Fibroblast of upper back skin (primary cell): ENCODE results near the gene C16orf90.

Source experiments
- DNase-seq: peaks from one replicate; pipeline ENCODE4 v3.0.0-alpha.2; 2013

Gene C16orf90, protein sequence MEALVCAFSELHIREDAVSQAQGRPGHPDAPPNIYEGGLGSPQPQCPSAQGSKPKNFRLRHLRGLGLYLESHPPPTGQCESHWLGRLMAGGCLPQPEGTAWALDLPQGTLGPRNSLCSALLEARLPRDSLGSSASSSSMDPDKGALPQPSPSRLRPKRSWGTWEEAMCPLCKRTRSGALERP

GRCh38 chr16:3495176-3495575 lies at the start of gene C16orf90:
Gene C16orf90 (minus strand): TSS chr16:3495489. CDS start chr16:3495421, 68 bp downstream.
- no peak for DNase-seq

DNA sequence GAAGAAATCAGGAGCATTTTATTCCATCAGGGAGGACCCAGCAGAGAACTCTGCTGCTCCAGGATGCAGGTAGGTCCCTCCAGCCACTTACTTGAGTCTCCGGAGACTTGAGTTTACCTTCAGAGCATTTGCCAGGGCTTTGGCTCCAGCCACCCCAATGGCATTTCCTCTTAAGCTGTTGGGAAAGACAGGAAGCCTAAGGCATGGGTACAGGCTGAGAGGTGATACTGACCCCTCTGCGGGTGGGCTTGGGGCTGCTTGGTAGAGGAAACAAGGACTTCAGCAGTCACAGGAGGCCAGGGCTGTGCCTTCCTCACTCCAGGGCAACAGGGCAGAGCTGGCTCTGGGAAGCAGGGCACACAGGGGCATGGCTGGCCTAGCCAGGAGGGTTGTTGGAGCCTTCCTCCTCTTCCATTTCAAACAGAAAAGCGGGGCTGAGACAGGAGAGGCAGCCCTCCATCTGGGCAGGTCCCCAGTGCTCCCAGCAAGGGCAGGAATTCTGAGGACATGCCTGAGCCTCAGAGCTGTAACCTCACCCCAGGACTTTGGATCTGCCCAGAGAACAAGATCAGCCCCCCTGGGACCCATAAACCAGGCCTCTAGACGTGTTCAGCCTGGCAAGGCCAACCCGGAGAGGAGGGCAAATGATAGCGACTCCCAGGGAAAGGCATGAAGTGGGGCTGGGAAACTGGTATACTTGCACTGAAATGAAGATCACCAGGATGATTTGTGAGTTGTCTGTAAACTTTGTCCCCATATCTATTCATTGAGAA lies 47.5 kb upstream of the C16orf90 start:
- DNase-seq = no peak

DNA sequence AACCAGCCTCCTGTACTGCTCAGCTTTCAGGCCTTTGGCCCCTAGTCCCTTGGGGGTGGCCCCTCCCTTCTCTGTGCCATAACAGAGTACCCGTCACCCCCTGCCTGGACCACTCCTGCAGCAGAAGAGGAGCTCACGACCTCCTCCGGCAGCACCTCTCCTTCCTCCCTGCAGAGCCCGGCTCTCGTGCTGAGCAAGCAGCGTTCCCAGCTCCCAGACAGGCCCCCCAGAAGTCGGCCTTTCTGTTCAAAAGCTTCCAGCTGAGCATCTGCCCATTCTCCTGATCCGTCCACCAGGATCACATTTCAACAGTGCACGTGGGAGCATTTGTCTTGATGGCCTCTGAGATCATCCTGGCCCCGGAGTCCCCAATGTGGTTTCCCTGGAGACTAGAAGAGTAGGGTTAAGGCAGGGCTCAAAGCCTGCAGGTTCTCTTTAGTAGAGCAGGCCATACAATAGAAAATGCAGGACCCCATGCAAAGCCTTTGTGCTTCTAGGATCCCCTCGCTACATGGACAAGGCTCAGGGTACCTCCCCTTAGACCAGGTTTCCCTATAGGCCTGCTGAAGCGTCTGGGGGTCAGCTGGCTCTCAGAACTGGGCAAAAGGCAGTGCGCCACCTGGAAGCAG lies 46.4 kb upstream of the C16orf90 start:
- DNase-seq = no peak

DNA sequence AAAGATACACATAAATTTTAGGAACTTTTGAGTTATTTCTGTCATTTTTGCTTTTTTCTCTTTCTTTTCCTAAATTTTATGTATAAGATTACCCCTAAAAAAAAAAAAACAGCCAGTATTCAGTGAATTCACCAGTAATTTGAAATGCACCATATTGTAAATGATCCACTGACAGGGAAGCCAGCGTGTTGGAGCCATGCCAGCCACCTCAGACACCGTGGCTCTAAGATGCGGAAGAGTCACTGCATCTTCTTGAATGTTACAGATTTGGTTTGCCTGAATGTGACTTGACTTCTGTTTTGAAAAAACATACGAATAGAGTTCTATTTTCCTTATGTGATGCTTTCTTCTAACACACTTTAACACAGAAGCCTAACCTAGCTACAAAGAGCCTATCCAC lies 42.9 kb upstream of the C16orf90 start:
- DNase-seq = no peak

- no peak for DNase-seq
Measured at GRCh38 chr16:3536851-3537250, 41.6 kb upstream of the C16orf90 start.

- peak; percentile 81 for DNase-seq
Measured at GRCh38 chr16:3536271-3536731, 41.0 kb upstream of the C16orf90 start.

DNA sequence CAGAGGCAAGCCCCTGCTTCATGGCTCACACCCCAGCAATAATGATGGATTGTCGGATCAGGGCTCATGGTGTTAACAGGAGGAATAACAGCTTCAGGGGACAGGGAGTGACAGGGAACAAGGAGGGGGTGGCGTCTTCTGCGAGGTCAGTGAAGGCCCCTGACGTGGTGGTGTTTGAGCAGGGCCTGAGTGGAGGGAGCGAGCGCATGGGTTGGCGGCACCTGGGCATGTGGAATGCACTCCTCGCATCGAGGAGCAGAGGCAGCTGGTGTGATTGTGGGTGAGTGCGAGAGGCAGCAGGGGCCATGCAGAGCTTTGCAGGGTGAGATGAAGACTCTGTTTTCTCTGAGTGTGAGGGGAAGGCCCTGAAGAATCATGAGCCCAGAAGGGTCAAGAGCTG lies 38.8 kb upstream of the C16orf90 start:
- DNase-seq = no peak

DNA sequence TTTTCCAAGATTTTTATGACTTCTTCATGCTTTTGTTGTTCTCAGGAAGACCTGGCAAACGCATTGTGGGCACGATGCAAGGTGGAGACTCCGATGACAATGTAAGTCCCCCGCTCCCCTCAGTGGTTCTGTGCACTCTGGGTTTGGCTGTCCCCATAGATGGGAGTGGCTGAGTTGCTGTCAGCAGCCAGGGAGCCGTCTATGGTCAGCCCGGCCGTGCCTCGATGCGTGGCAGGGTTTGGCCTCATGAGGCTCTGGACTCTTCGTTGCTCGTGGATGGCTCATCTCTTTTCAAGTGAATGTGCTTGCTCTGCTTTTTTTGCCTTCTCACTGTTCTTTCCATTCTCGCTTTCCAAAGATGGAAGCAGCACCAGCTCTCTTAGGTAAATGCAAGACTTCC lies 37.5 kb upstream of the C16orf90 start:
- DNase-seq = no peak

- DNase-seq = no peak
Measured at GRCh38 chr16:3530371-3530914, 35.2 kb upstream of the C16orf90 start.

DNA sequence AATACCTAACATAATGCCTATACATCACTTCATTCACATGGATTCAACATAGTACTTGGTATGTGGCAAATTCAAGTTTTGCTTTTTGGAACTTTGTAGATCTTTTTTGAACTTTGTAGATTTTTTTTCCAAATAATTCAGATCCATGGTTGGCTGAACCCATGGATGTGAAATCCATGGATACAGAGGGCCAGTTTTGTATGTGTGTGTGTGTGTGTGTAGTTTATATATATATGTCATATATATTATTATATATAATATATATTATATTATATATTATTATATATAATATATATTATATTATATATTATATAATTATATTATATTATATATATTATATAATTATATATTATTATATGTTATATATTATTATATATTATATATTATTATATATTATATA lies 33.9 kb upstream of the C16orf90 start:
- DNase-seq = no peak

DNA sequence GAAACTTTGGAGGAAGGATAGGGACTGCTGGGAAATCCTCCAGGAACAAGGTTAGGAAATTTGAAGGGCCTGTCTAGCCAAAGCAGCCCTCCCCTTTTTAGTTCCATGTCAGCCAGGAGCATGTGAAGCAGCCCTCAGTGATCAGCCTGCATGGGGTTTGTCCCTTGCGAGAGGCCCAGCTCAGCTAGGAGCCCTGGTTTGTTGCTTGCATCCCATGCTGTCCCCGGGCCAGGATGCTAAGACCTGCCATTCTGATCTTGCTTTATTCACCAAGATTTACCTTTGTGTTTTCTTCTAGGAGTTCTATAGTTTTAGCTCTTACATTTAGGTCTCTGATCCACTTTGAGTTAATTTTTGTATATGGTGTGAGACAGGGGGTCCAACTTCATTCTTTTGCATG lies 33.1 kb upstream of the C16orf90 start:
- DNase-seq = no peak

- peak; percentile 40 for DNase-seq
Measured at GRCh38 chr16:3527216-3527829, 32.0 kb upstream of the C16orf90 start.

- DNase-seq = no peak
Measured at GRCh38 chr16:3525951-3526350, 30.7 kb upstream of the C16orf90 start.

GRCh38 chr16:3523281-3523680 lies 28.0 kb upstream of the C16orf90 start:
- DNase-seq = no peak

GRCh38 chr16:3520841-3521240 lies 25.6 kb upstream of the C16orf90 start:
- no peak for DNase-seq

- DNase-seq = peak; percentile 94
Measured at GRCh38 chr16:3520413-3520812, 25.1 kb upstream of the C16orf90 start.

DNA sequence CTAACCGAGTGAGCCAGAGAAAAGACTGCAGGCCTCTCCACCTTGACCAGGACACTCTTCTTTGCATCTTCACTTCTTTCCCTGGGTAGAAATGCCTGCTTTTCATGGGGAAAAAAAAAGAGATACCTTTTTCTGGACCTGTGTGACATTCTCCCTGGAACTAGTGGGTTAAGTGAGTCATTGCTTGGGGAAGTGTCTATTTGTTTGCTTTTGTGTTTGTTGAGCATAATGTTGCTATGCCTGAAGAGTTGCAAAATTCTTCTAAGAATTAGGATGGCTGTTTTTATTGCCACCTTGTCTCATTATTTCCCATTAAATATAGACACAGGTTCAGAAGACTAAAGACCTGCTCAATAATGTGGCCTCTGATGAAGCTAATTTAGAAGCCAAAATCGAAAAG lies 24.3 kb upstream of the C16orf90 start:
- no peak for DNase-seq

GRCh38 chr16:3518986-3519348 lies 23.7 kb upstream of the C16orf90 start:
- no peak for DNase-seq

- no peak for DNase-seq
Measured at GRCh38 chr16:3518292-3518985, 23.1 kb upstream of the C16orf90 start.

DNA sequence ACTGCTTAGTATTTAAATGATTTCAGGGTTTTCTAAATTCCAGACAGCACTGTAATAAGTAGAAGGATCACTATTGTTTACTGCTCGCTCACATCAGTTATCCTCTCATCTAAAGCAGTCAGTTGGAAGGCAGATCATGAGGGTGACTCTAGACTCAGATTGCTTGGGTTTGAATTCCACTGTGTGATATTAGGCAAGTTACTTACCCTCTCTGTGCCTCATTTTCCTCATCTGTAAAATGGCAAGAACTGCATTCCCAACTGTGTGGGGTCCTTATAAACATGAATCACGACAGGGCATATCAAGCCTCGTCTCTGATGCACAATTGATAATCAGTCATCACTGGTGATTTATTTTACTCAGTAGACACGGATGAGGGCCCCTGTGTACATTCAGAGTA lies 20.6 kb upstream of the C16orf90 start:
- DNase-seq = no peak

DNA sequence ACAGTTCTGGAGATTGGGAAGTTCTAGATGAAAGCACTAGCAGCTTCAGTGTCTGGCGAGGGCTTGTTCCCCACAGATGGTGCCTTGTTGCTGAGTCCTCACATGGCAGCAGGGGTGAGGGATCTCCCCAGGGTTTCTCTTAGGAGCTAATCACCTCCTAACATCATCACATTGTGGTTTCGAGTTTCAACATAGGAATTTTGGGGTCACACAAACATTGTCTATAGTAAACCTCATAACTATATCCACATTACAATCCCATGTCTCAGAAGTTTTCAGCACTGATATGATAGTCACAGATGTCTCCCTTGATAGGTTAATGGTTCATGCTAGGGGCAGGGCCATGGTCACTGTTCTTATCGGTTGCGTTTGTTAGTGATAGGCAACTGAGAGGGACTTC lies 19.3 kb upstream of the C16orf90 start:
- DNase-seq = peak; percentile 57

DNA sequence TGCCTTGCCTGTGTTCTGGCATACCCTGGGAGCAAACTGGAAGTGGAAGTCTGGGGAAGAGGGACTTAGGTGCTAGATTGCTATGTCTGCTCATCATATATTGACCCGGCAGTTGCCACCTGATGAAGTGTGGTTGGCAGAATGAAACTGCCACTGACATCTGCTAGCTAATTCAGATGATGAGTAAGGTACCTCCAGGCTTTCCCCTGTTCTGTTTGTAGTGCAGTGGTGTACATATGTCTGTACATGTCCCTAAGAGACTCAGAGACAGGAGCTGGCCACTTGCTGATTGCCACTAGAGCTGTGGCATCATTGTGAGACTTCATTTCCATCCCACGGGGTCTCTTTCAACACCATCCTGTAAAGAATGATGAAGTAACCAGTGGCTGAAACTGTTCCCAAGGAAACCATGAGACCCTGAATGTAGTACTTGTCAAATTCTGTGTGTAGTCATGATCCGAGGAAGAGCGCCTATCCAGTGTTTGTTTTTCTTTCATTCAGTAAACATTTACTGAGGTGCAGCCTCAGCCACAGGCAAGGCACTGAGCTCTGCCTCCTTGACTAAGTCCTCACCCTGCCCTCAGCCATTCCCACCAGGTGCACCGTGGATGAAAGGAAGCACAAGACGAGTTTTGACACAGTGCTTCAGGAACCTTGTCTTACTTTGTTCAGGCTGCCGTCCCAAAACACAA lies 18.7 kb upstream of the C16orf90 start:
- no peak for DNase-seq
